ENCODE results near the gene FMN2.

FMN2 gene

DNA sequence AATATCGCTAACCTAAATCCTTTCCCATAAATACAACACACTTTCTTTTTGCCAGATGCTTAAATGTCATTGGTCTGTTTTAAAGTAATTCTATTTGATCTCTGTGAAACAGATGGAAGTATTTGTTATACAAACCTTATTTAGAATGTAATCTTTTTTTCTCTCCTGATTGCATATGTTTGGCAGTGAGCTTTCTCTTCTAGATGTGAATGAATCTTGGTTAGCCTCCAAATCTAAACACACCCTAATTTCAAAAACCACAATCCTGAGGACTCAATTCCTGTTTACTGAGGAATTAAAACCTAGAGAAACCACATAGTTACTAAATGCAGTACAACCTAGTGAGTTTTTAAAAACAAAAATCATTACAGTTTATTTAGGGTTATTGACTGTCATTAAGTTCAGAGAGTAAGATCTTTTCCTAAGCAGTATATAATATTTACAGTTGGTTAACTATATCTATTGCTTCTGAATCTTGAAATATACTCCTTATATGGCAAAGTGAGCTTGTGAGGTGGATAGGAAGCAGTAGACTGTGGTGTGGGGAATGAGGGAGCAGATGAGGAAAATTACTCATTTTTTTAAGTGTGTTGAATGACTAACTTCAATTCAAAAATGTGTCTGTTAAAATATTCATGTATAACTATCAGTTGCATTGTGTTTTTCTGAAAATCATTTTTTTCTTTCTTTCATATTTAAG is 218.7 kb downstream of the FMN2 start:
- no peak overlapping the region for H3K27ac ChIP-seq (ENCODE audit: low read depth, low read length)
- WGBS (ENCODE audit: extremely low coverage, insufficient coverage, insufficient read length): 100% methylated on average over 1 of the region's 1 CpG
- H4K8ac ChIP-seq (ENCODE audit: low read depth, low read length): no peak overlapping the region
- H2BK12ac ChIP-seq (ENCODE audit: low read length): no peak overlapping the region
- no peaks in the 10 kb centered on the region for H3K36me3 ChIP-seq (ENCODE audit: control insufficient read depth in 1 of 2, insufficient read depth in 2 of 2, low read length in 2 of 2)
- no peak overlapping the region for H3K4me2 ChIP-seq (ENCODE audit: low read length)
- no peak overlapping the region for H3K14ac ChIP-seq (ENCODE audit: low read length)
- H4K91ac ChIP-seq (ENCODE audit: low read depth, low read length): no peak overlapping the region
- no peaks in the 10 kb centered on the region for H3K79me1 ChIP-seq (ENCODE audit: low read length)
- H3K4me1 ChIP-seq (ENCODE audit: control insufficient read depth in 1 of 2, insufficient read depth in 2 of 2, low read length in 2 of 2): no peaks in the 10 kb centered on the region
- no peak overlapping the region for H2AK5ac ChIP-seq (ENCODE audit: low read length)
- no peaks in the 10 kb centered on the region for H3K27me3 ChIP-seq (ENCODE audit: insufficient read depth, low read length)
- no peaks in the 10 kb centered on the region for H3K9me3 ChIP-seq (ENCODE audit: insufficient read depth, low read depth, low read length)
- no peak overlapping the region for H3K4ac ChIP-seq (ENCODE audit: low read depth, low read length)
- no peak overlapping the region for H3K18ac ChIP-seq (ENCODE audit: low read length)
- H2BK5ac ChIP-seq (ENCODE audit: low read depth, low read length, poor library complexity): no peak overlapping the region
- H3K4me3 ChIP-seq (ENCODE audit: low read depth, low read length): no peak overlapping the region
- no peak overlapping the region for H3K9ac ChIP-seq (ENCODE audit: low read length)
- H4K12ac ChIP-seq (ENCODE audit: low read depth, low read length): no peak overlapping the region
- no peaks in the 10 kb centered on the region for H3K79me2 ChIP-seq (ENCODE audit: control insufficient read depth, insufficient read depth, low read length, poor library complexity)
- H2AFZ ChIP-seq (ENCODE audit: insufficient read depth, low read length, poor library complexity): no peak overlapping the region
- DNase-seq: no peak
- H2BK120ac ChIP-seq (ENCODE audit: insufficient read depth, low read length, poor library complexity): no peak overlapping the region
- H3K23ac ChIP-seq (ENCODE audit: low read length): no peak overlapping the region

DNA sequence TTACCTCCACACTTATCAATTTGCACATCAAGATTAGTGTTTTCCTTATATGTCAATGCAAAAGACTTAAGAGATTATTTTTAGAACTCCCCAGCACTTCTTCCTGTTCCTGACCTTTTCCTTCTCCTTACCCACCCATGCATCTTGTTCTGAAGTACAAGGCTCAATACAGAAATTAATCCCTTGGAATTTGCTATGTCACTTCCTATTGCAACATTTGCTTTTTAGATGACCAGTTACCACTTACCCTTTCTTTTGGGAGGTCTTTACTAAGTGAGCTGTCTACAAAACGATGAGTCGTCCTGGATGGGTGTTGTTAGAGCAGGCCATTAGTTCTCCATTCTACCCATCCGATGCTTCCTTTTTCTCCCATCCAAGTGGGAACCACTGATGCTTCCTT is 221.2 kb downstream of the FMN2 start:
- no peak overlapping the region for H3K4me2 ChIP-seq (ENCODE audit: low read length)
- no peak overlapping the region for H2BK5ac ChIP-seq (ENCODE audit: low read depth, low read length, poor library complexity)
- no peak overlapping the region for H2BK120ac ChIP-seq (ENCODE audit: insufficient read depth, low read length, poor library complexity)
- no peak overlapping the region for H4K8ac ChIP-seq (ENCODE audit: low read depth, low read length)
- H3K79me2 ChIP-seq (ENCODE audit: control insufficient read depth, insufficient read depth, low read length, poor library complexity): no peaks in the 10 kb centered on the region
- WGBS (ENCODE audit: extremely low coverage, insufficient coverage, insufficient read length): no CpG with 5 or more reads among the region's 3 CpGs
- no peaks in the 10 kb centered on the region for H3K27me3 ChIP-seq (ENCODE audit: insufficient read depth, low read length)
- DNase-seq: no peak
- no peaks in the 10 kb centered on the region for H3K4me1 ChIP-seq (ENCODE audit: control insufficient read depth in 1 of 2, insufficient read depth in 2 of 2, low read length in 2 of 2)
- no peak overlapping the region for H3K4me3 ChIP-seq (ENCODE audit: low read depth, low read length)
- no peak overlapping the region for H3K14ac ChIP-seq (ENCODE audit: low read length)
- H3K9me3 ChIP-seq (ENCODE audit: insufficient read depth, low read depth, low read length): no peaks in the 10 kb centered on the region
- H4K12ac ChIP-seq (ENCODE audit: low read depth, low read length): no peak overlapping the region
- no peak overlapping the region for H2AK5ac ChIP-seq (ENCODE audit: low read length)
- no peak overlapping the region for H3K9ac ChIP-seq (ENCODE audit: low read length)
- H4K91ac ChIP-seq (ENCODE audit: low read depth, low read length): no peak overlapping the region
- no peak overlapping the region for H3K27ac ChIP-seq (ENCODE audit: low read depth, low read length)
- H3K18ac ChIP-seq (ENCODE audit: low read length): no peak overlapping the region
- H3K79me1 ChIP-seq (ENCODE audit: low read length): no peaks in the 10 kb centered on the region
- no peak overlapping the region for H2AFZ ChIP-seq (ENCODE audit: insufficient read depth, low read length, poor library complexity)
- H3K23ac ChIP-seq (ENCODE audit: low read length): no peak overlapping the region
- H2BK12ac ChIP-seq (ENCODE audit: low read length): no peak overlapping the region
- no peaks in the 10 kb centered on the region for H3K36me3 ChIP-seq (ENCODE audit: control insufficient read depth in 1 of 2, insufficient read depth in 2 of 2, low read length in 2 of 2)
- H3K4ac ChIP-seq (ENCODE audit: low read depth, low read length): no peak overlapping the region

DNA sequence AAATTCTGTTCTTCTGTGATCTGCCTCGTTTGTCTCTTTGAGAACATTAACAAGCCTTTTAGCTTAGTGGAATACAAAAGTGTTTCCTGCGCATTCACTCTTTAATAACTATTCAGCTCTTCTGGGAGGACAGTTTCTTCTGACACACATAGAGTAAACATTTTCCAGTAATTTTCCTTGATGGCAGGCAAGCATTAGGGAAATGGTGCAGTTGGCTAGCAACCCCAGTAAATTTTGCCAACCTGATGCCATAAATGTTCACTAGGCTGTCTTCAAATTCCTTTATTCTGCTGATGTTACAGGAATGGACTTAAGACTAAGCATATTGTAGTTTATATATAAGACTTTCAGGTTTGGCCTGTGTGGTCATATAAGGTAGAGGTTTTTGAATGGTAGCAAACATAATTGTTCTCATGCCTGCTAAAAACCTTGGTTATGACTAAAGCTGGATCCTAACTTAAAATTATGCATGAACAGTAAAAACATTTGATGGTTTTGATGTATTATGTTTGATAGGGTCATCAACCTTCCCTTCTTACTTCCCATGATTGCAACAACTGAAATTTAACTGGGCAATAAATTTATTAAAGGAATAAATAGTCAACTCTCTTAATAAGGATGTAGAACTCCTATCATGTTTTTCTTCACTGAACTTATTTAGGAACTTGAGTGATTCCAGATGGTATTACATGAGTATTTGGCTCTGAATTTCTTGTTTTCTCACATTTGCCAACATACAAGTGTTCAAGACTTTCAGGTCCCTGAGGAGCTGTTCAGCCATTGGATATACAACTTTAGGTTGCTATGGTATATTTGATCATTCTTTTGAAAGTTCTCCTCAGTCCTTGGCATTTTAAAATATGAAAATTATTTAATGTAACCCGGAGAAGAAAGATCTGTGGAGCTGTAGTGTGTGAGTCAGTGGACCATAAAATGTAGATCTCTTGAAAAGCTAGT is 223.4 kb downstream of the FMN2 start:
- no peak for DNase-seq
- Histone ChIP-seq H3K4me1 (ENCODE audit: control insufficient read depth in 1 of 2, insufficient read depth in 2 of 2, low read length in 2 of 2) (no peaks in the 10 kb centered on the region), H3K14ac (ENCODE audit: low read length) (no peak overlapping the region), H3K27ac (ENCODE audit: low read depth, low read length) (no peak overlapping the region), H2AFZ (ENCODE audit: insufficient read depth, low read length, poor library complexity) (no peak overlapping the region), H2AK5ac (ENCODE audit: low read length) (no peak overlapping the region), H3K9me3 (ENCODE audit: insufficient read depth, low read depth, low read length) (no peaks in the 10 kb centered on the region), H4K12ac (ENCODE audit: low read depth, low read length) (no peak overlapping the region), H3K36me3 (ENCODE audit: control insufficient read depth in 1 of 2, insufficient read depth in 2 of 2, low read length in 2 of 2) (no peaks in the 10 kb centered on the region), H4K91ac (ENCODE audit: low read depth, low read length) (no peak overlapping the region), H3K4me3 (ENCODE audit: low read depth, low read length) (no peak overlapping the region), H3K4me2 (ENCODE audit: low read length) (no peak overlapping the region), H2BK120ac (ENCODE audit: insufficient read depth, low read length, poor library complexity) (no peak overlapping the region), H2BK5ac (ENCODE audit: low read depth, low read length, poor library complexity) (no peak overlapping the region), H3K27me3 (ENCODE audit: insufficient read depth, low read length) (no peaks in the 10 kb centered on the region), H3K9ac (ENCODE audit: low read length) (no peak overlapping the region), H4K8ac (ENCODE audit: low read depth, low read length) (no peak overlapping the region), H3K79me2 (ENCODE audit: control insufficient read depth, insufficient read depth, low read length, poor library complexity) (no peaks in the 10 kb centered on the region), H3K18ac (ENCODE audit: low read length) (no peak overlapping the region), H2BK12ac (ENCODE audit: low read length) (no peak overlapping the region), H3K79me1 (ENCODE audit: low read length) (no peaks in the 10 kb centered on the region), H3K4ac (ENCODE audit: low read depth, low read length) (no peak overlapping the region), H3K23ac (ENCODE audit: low read length) (no peak overlapping the region)
- WGBS (ENCODE audit: extremely low coverage, insufficient coverage, insufficient read length): no CpG with 5 or more reads among the region's 3 CpGs

DNA sequence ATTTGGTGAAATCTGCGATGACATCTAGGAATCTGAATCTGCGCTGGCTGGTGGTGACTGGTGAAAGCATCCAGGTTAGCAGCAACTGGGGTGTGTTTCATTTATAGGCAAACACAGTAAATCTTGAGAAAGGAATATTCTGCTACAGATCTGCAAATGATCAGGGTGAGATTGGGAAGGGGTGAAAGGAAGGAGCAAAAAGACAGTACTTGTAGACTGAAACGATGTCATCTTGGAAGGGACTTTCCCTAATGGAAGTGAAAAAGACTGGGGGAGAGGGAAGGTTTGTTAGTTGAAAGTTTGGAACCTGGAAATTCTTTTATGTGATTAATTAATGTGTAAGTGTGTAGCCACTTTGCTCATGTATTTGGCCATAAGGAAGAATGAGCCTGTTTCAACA is 228.3 kb downstream of the FMN2 start:
- no peak overlapping the region for H2AFZ ChIP-seq (ENCODE audit: insufficient read depth, low read length, poor library complexity)
- WGBS (ENCODE audit: extremely low coverage, insufficient coverage, insufficient read length): no CpG with 5 or more reads among the region's 3 CpGs
- H3K23ac ChIP-seq (ENCODE audit: low read length): no peak overlapping the region

More for the DNA sequence above, 228.3 kb downstream of the FMN2 start:
- H4K91ac ChIP-seq (ENCODE audit: low read depth, low read length): no peak overlapping the region
- no peaks in the 10 kb centered on the region for H3K9me3 ChIP-seq (ENCODE audit: insufficient read depth, low read depth, low read length)
- no peaks in the 10 kb centered on the region for H3K79me2 ChIP-seq (ENCODE audit: control insufficient read depth, insufficient read depth, low read length, poor library complexity)
- no peak overlapping the region for H2AK5ac ChIP-seq (ENCODE audit: low read length)
- no peaks in the 10 kb centered on the region for H3K79me1 ChIP-seq (ENCODE audit: low read length)
- H4K12ac ChIP-seq (ENCODE audit: low read depth, low read length): no peak overlapping the region
- H4K8ac ChIP-seq (ENCODE audit: low read depth, low read length): no peak overlapping the region
- H2BK12ac ChIP-seq (ENCODE audit: low read length): no peak overlapping the region
- no peak overlapping the region for H3K9ac ChIP-seq (ENCODE audit: low read length)
- no peak overlapping the region for H3K14ac ChIP-seq (ENCODE audit: low read length)
- no peak overlapping the region for H2BK120ac ChIP-seq (ENCODE audit: insufficient read depth, low read length, poor library complexity)
- H3K4me3 ChIP-seq (ENCODE audit: low read depth, low read length): no peak overlapping the region
- no peak overlapping the region for H3K4ac ChIP-seq (ENCODE audit: low read depth, low read length)
- H3K18ac ChIP-seq (ENCODE audit: low read length): no peak overlapping the region
- no peak overlapping the region for H2BK5ac ChIP-seq (ENCODE audit: low read depth, low read length, poor library complexity)
- H3K27me3 ChIP-seq (ENCODE audit: insufficient read depth, low read length): no peaks in the 10 kb centered on the region
- H3K36me3 ChIP-seq (ENCODE audit: control insufficient read depth in 1 of 2, insufficient read depth in 2 of 2, low read length in 2 of 2): no peaks in the 10 kb centered on the region
- H3K27ac ChIP-seq (ENCODE audit: low read depth, low read length): no peak overlapping the region
- no peak overlapping the region for H3K4me2 ChIP-seq (ENCODE audit: low read length)
- H3K4me1 ChIP-seq (ENCODE audit: control insufficient read depth in 1 of 2, insufficient read depth in 2 of 2, low read length in 2 of 2): no peaks in the 10 kb centered on the region
- no peak for DNase-seq

All from trophoblast cell (in vitro differentiated cells and primary cell).